ENCODE results near the gene RELA. TPM values are rescaled to one million over a fixed set of nuclear protein-coding genes. Genes with fewer than 3 reads are reported as not detected.

Gene RELA
- total RNA-seq, 1 experiment from 2014 or later = 83.0 TPM

DNA sequence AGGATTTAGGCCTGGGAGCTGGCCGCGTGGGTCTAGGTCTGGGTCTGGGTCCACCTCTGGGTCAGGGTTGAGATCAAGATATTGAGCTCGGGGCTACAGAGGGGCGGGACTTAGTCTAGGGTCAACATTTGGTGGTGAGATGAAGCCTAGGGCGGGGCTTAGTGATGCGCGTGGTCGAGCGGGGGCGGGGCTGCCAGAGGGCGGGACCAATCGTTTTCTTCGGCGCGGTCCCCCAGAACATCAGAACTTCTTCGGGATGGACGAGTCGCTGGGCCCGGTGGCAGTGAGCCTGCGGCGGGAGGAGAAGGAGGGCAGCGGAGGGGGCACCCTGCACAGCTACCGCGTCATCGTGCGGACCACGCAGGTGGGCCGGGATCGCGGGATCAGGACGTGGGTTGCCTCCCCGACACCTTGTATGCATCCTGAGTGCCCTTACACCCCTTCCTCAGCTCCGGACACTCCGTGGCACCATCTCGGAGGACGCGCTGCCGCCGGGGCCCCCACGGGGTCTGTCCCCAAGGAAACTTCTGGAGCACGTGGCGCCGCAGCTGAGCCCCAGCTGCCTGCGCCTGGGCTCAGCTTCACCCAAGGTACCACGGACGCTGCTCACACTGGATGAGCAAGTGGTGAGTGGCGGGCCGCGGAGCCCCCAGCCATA is 20.6 kb downstream of the RELA start:
- Mint-ChIP-seq H3K27me3 (ENCODE audit: insufficient read depth, unreplicated experiment) (no peaks in the 10 kb centered on the region), H3K9me3 (ENCODE audit: unreplicated experiment) (no peaks in the 10 kb centered on the region), H3K4me1 (ENCODE audit: insufficient read depth, unreplicated experiment) (peaks cover 12% of the 10 kb centered on the region), H3K27ac (ENCODE audit: low read depth, unreplicated experiment) (no peak overlapping the region), H3K36me3 (ENCODE audit: insufficient read depth, unreplicated experiment) (peaks cover 5% of the 10 kb centered on the region), H3K4me3 (ENCODE audit: unreplicated experiment) (no peak overlapping the region)
- no peak for DNase-seq (ENCODE audit: unreplicated experiment)
- POLR2A ChIA-PET = interaction anchor here (1.4 to 2.9 kb wide), 2 partner anchors 21 to 26 kb away, joined by 7 to 9 read pairs; partner anchors contain the start of genes PCNX3 and RELA
- TF ChIP-seq, protein P1, sequence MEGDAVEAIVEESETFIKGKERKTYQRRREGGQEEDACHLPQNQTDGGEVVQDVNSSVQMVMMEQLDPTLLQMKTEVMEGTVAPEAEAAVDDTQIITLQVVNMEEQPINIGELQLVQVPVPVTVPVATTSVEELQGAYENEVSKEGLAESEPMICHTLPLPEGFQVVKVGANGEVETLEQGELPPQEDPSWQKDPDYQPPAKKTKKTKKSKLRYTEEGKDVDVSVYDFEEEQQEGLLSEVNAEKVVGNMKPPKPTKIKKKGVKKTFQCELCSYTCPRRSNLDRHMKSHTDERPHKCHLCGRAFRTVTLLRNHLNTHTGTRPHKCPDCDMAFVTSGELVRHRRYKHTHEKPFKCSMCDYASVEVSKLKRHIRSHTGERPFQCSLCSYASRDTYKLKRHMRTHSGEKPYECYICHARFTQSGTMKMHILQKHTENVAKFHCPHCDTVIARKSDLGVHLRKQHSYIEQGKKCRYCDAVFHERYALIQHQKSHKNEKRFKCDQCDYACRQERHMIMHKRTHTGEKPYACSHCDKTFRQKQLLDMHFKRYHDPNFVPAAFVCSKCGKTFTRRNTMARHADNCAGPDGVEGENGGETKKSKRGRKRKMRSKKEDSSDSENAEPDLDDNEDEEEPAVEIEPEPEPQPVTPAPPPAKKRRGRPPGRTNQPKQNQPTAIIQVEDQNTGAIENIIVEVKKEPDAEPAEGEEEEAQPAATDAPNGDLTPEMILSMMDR (IDR thresholded peaks at IDR 0.05; ENCODE audit: unreplicated experiment) = no peak
- CTCF ChIA-PET = interaction anchor here (0.6 to 1.8 kb wide), 2 partner anchors 69 to 1189 kb away, joined by 3 to 5 read pairs; no protein-coding TSS in a partner anchor
- no TSS peak for BruUV-seq (replicated peaks)
- intact Hi-C loops (cut with micrococcal nuclease) = no loop called here

- Mint-ChIP-seq H3K27me3 (ENCODE audit: insufficient read depth, unreplicated experiment) (no peaks in the 10 kb centered on the region), H3K4me1 (ENCODE audit: insufficient read depth, unreplicated experiment) (peaks cover 12% of the 10 kb centered on the region), H3K4me3 (ENCODE audit: unreplicated experiment) (no peak overlapping the region), H3K9me3 (ENCODE audit: unreplicated experiment) (no peaks in the 10 kb centered on the region), H3K36me3 (ENCODE audit: insufficient read depth, unreplicated experiment) (peaks cover 12% of the 10 kb centered on the region), H3K27ac (ENCODE audit: low read depth, unreplicated experiment) (no peak overlapping the region)
- POLR2A ChIA-PET = interaction anchor here (2.9 kb wide), 1 partner anchor 22 kb away, joined by 9 read pairs; the partner anchor contains the start of gene RELA
- TF ChIP-seq, protein P1 (IDR thresholded peaks at IDR 0.05; ENCODE audit: unreplicated experiment) = no peak
- no TSS peak for BruUV-seq (replicated peaks)
- no peak for DNase-seq (ENCODE audit: unreplicated experiment)
- intact Hi-C loops (cut with micrococcal nuclease) = no loop called here
- CTCF ChIA-PET = no interaction called here
Observed at GRCh38 chr11:65641297-65642013, 21.3 kb downstream of the RELA start.

DNA sequence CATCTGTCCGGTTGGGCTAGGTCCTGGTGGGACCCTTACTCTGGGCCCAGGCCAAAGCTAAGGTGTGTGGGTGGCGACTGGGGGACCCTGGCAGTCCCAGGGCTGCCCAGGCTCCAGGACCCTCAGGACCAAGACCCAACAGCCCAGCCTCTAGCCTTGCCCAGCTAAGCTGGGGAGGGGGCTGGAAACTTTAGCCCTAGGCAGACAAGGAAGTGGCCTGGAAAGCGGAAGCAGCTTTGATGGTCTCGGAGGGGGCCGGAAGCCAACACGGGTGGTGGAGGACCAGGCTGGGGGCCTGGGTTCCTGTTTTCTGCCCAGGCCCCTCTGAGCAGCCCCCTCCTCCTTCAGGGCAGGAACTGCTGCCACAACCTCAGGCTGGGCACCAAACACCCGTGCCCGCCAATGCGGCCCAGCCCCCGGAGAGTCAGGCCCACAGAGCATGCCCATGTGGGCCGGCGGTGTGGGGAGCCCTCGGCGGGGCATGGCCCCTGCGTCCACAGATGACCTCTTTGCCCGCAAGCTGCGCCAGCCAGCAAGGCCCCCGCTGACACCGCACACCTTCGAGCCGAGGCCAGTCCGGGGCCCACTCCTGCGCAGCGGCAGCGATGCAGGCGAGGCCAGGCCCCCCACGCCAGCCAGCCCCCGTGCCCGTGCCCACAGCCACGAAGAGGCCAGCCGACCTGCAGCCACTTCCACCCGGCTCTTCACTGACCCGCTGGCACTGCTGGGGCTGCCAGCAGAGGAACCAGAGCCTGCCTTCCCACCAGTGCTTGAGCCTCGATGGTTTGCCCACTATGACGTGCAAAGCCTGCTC is 22.0 kb downstream of the RELA start:
- intact Hi-C loops (cut with micrococcal nuclease) = no loop called here
- Mint-ChIP-seq H3K4me3 (ENCODE audit: unreplicated experiment) (no peak overlapping the region), H3K27me3 (ENCODE audit: insufficient read depth, unreplicated experiment) (no peaks in the 10 kb centered on the region), H3K36me3 (ENCODE audit: insufficient read depth, unreplicated experiment) (peaks cover 16% of the 10 kb centered on the region), H3K9me3 (ENCODE audit: unreplicated experiment) (no peaks in the 10 kb centered on the region), H3K27ac (ENCODE audit: low read depth, unreplicated experiment) (no peak overlapping the region), H3K4me1 (ENCODE audit: insufficient read depth, unreplicated experiment) (peaks cover 12% of the 10 kb centered on the region)
- DNase-seq (ENCODE audit: unreplicated experiment) = no peak
- TF ChIP-seq, protein P1 (IDR thresholded peaks at IDR 0.05; ENCODE audit: unreplicated experiment) = no peak
- no TSS peak for BruUV-seq (replicated peaks)
- ChIA-PET CTCF (no interaction called here), POLR2A (no interaction called here)

Data from MCF 10A (cell line).